HL-60/S4 treated with retinoic acid at 250 ng/mL for 4 days and 3 days (cell line): Measurements from ENCODE around the gene MCRIP2.

Experiments used
- in situ Hi-C: fragments of 300-500 bp; cut with MboI; formaldehyde crosslinking; loops from 2 replicates; pipeline ENCODE4 v1.7.0; 2022; ENCODE audit warnings: low sequenced_read_pairs

The MCRIP2 gene

DNA sequence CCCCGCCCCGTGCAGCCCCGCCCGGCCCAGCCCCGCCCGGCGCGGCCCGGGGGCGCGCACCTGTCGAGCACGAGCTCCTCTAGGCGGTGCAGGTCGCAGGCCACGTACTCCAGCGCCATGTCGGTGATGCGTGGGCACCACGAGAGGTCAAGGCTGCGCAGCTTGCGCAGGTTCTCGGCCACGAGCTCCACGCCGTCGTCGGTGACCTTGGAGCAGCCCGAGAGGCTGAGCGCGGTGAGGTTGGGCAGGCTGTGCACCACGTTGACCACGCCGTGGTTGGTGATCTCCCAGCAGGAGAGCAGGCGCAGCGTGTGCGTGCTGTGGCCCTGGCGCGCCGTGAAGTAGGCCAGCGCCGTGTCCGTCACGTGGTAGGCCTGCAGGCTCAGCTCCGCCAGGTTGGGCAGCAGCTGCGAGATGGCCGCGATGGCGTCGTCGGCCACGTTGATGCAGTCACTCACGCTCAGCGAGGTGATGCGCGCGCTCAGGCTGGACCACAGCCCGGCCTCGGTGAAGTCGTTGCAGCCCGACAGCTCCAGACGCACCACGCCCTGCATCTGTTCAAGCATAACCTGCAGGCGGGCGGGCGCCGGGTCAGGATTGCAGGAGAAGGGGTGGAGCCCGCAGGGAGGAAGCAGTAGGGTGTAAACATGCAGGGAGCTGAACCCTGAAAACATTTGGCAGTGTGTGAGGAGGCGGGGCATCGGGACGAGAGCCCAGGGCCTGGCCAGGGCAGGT lies 53.9 kb downstream of the MCRIP2 start:
- in situ Hi-C loops, result no loop called here
